ENCODE measurements around the gene NRN1. TPM values are rescaled to one million over a fixed set of nuclear protein-coding genes. Genes with fewer than 3 reads are reported as not detected.

Gene NRN1
- total RNA-seq, 1 donor from 2014 or later = 24.4 TPM

DNA sequence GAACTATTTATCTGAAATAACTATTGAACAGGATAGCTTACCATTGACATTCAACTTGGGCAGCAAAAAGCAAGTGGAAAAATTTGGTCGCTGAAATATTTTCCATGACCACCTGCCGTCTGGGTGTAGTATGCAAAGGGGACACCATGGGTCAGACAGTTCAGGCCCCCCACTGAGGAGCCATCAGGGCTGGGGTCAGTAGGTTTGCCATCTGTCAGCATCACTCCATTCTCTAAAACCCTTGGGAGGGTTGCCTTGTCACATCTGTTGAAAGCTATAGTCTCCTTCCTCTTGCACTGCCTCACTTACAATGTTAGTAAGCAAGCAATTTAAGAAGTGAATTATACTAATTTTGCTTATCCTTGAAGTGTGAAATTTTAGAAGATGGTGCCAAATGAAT is 44.9 kb downstream of the NRN1 start:
- Histone ChIP-seq H3K9me3 (no peaks in the 10 kb centered on the region), H3K27me3 (no peaks in the 10 kb centered on the region), H3K4me3 (no peak overlapping the region), H3K36me3 (no peaks in the 10 kb centered on the region), H3K27ac (no peak overlapping the region), H3K4me1 (no peaks in the 10 kb centered on the region)
- intact Hi-C loops (cut with DNase I) = no loop called here
- TF ChIP-seq, protein P1, sequence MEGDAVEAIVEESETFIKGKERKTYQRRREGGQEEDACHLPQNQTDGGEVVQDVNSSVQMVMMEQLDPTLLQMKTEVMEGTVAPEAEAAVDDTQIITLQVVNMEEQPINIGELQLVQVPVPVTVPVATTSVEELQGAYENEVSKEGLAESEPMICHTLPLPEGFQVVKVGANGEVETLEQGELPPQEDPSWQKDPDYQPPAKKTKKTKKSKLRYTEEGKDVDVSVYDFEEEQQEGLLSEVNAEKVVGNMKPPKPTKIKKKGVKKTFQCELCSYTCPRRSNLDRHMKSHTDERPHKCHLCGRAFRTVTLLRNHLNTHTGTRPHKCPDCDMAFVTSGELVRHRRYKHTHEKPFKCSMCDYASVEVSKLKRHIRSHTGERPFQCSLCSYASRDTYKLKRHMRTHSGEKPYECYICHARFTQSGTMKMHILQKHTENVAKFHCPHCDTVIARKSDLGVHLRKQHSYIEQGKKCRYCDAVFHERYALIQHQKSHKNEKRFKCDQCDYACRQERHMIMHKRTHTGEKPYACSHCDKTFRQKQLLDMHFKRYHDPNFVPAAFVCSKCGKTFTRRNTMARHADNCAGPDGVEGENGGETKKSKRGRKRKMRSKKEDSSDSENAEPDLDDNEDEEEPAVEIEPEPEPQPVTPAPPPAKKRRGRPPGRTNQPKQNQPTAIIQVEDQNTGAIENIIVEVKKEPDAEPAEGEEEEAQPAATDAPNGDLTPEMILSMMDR (IDR thresholded peaks at IDR 0.05) = no peak
- DNase-seq = no peak
- ATAC-seq = no peak

DNA sequence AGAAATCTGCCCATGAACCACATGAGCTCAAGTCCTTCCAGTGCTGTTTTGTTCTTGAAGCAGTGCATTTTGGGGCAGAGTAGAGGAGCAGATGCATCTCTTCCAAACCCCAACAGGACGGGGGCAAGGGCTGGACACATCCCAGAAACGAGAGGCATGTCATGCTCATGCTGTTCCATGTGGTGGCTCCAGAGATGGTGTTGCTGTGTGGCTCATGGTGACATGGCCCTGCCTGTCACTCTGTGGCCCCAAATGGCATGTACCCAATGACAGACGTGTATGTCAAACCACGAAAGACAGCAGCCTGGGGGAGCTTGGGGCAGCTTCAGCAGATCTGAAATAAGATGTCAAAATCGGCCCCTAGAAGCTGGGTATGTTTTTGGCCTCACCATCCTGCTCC is 46.3 kb downstream of the NRN1 start:
- ATAC-seq (no peak), DNase-seq (no peak)
- Histone ChIP-seq H3K27ac (no peak overlapping the region), H3K36me3 (no peaks in the 10 kb centered on the region), H3K4me1 (no peaks in the 10 kb centered on the region), H3K27me3 (no peaks in the 10 kb centered on the region), H3K4me3 (no peak overlapping the region), H3K9me3 (no peaks in the 10 kb centered on the region)
- intact Hi-C loops (cut with DNase I) = no loop called here
- TF ChIP-seq, protein P1 (IDR thresholded peaks at IDR 0.05) = no peak

DNA sequence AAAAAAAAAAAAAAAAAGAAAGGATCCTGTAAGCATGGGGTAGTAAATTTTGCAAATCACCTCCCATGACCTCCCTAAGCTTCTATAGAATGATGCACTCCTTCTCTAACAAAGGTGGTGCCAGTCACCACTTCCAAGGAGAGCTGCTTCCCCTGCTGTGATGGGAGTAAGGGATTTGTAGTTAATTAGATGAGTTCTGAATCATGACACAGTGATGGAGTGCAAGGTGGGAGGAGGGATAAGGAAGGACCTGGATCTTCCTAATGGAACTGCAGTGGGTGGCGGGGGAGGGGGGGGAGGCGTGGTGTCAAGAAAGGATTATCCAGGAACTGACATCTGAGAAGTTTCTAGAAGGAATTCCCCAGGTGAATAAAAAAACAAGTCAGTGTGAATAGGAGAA is 47.8 kb downstream of the NRN1 start:
- intact Hi-C loops (cut with DNase I) = no loop called here
- H3K27ac ChIP-seq = no peak overlapping the region
- H3K27me3 ChIP-seq = no peaks in the 10 kb centered on the region
- H3K4me1 ChIP-seq = no peaks in the 10 kb centered on the region
- TF ChIP-seq, protein P1 (IDR thresholded peaks at IDR 0.05) = no peak
- no peaks in the 10 kb centered on the region for H3K36me3 ChIP-seq
- DNase-seq (no peak), ATAC-seq (no peak)
- H3K9me3 ChIP-seq = no peaks in the 10 kb centered on the region
- H3K4me3 ChIP-seq = no peak overlapping the region

DNA sequence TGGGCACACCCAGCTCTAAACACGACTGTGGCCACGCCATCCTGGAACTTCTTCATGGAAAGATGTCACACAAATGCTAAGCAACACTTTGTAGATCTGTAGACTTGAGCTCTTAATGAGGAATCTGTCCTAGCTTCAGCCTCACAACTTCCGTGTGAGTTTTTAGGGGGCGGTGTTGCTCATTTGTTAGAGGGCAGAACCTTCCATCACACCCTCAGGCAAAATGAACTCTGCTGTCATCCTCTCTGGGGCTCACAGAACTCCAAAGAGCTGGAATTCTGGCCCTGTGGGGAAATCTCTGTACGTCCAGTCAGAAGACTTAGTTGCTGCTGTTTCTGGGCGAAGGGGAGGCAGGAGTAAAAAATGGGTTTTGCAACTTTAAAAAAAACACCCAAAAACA is 49.8 kb downstream of the NRN1 start:
- Histone ChIP-seq H3K4me1 (no peaks in the 10 kb centered on the region), H3K27me3 (no peaks in the 10 kb centered on the region), H3K27ac (no peak overlapping the region), H3K36me3 (no peaks in the 10 kb centered on the region), H3K4me3 (no peak overlapping the region), H3K9me3 (no peaks in the 10 kb centered on the region)
- ATAC-seq (no peak), DNase-seq (no peak)
- intact Hi-C loops (cut with DNase I) = no loop called here
- TF ChIP-seq, protein P1 (IDR thresholded peaks at IDR 0.05) = no peak

DNA sequence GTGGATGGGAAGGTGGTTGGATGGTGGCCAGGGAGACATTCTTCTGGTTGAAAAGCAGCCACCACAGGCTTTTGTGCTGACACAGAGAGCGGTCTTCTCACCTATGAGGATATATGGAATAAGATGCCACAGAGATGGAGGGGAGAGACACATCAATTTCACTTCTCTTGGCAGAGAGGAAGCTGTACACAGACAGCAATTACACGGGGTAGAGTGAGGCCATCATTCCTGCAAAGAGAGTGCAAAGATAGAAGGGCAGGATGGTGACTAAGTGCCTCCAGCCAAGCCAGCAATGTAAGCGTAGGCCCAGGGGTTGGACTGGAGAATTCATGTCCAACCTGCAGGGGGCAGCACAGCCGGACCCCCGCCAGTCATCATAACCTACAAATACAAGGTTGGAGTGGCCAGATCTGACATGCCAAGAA is 56.4 kb downstream of the NRN1 start:
- Histone ChIP-seq H3K36me3 (no peaks in the 10 kb centered on the region), H3K27me3 (no peaks in the 10 kb centered on the region), H3K27ac (no peak overlapping the region), H3K4me3 (no peak overlapping the region), H3K4me1 (no peaks in the 10 kb centered on the region), H3K9me3 (no peaks in the 10 kb centered on the region)
- intact Hi-C loops (cut with DNase I) = no loop called here
- DNase-seq = no peak
- TF ChIP-seq, protein P1 (IDR thresholded peaks at IDR 0.05) = peak; percentile 54
- peak; percentile 75 for ATAC-seq
